Astrocyte (in vitro differentiated cells and primary cell): ENCODE results near the gene ADGRB2.

Experiments
- CTCF ChIP-seq: IDR thresholded peaks from 2 replicates; pipeline ENCODE4 v1.5.1; 2011; ENCODE audit warnings: low read depth, mild to moderate bottlenecking, inconsistent platforms, low read length, moderate library complexity; ENCODE audit not compliant: insufficient read depth
- EZH2 ChIP-seq: IDR thresholded peaks from 2 replicates; pipeline ENCODE4 v1.6.1; 2012; ENCODE audit warnings: mild to moderate bottlenecking, low read length, inconsistent platforms; ENCODE audit not compliant: insufficient read depth

- TF ChIP-seq CTCF (no peak), EZH2 (no peak)
These were observed 52.1 kb downstream of the ADGRB2 start for GRCh38 chr1:31712068-31712467.
